Measurements from ENCODE around the gene MATK. TPM values are rescaled to one million over a fixed set of nuclear protein-coding genes. Genes with fewer than 3 reads are reported as not detected.

Gene MATK
- total and polyA plus RNA-seq, 7 donors: 0.16 to 0.68 (median 0.32) TPM

GRCh38 chr19:3771906-3772455 is 14.2 kb downstream of the MATK start, which contains the start of gene RAX2:
TSS of gene RAX2 (minus strand) at chr19:3772228. CDS start at chr19:3771742, 486 bp downstream.
- Histone ChIP-seq H3K9me3 (no peaks in the 10 kb centered on the region), H3K27ac (no peak within 1 kb of the TSS), H3K36me3 (ENCODE audit: insufficient read depth in 1 of 2, low read depth in 1 of 2) (peaks cover 0 to 29% of the 10 kb centered on the region in 2 donors), H3K4me1 (no peaks in the 10 kb centered on the region), H3K27me3 (ENCODE audit: insufficient read depth in 3 of 3, low read length in 2 of 3) (peaks cover 0 to 5% (median 0%) of the 10 kb centered on the region in 3 donors), H3K4me3 (no peak within 1 kb of the TSS)
- WGBS, 3 donors: 23 to 30% (median 29%) methylated on average over 20 to 23 of the region's 23 CpGs
- DNase-seq: no peak
- no peak for TF ChIP-seq CTCF (IDR thresholded peaks at IDR 0.05)
- intact Hi-C loops (cut with DNase I): no loop called here
- ATAC-seq: no peak

DNA sequence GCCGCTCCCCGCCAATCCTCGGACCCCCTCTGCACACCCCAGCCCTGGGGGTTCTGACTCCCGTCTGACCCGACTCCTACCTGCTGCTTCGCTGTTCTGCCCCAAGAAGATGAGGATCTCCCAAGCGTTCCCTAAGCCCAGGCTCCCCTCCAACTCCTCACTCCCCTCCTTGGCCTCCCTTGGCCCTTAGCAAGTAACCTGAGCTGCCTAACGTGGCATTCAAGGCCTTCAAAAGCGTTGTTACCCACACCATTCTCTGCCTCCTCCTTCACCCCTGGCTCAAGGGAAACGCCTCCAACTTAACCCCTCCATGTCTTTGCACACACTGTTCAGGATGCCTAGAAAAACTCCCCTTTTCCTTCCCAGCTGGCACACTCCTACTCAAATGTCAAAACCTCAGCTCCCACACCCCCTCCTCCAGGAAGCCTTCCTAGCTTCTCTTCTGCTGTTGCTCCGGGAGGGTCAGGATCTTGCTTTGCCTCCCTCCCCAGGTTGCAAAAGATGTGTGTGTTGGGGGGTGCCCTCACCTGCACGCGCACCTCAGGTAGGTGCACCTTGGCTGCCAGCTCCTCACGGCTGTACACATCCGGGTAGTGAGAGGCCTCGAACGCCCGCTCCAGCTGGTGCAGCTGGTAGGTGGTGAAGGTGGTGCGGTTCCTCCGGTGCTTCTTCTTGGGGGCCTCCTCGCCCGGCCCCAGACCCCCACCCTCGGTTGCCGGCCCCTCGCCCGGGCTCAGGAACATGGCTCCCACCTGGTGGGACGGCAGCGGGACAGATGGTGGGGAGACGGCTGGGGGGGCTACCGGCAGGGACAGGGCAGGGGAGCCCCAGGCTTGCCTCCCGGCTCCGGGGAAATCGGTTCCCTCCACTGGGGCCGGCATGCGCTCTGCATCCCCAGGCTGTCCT is 14.9 kb downstream of the MATK start:
- WGBS, 3 donors: 68 to 75% (median 70%) methylated on average over 24 to 35 of the region's 35 CpGs
- Histone ChIP-seq H3K9me3 (no peaks in the 10 kb centered on the region), H3K27ac (no peak overlapping the region), H3K27me3 (ENCODE audit: insufficient read depth in 3 of 3, low read length in 2 of 3) (peaks cover 0 to 5% (median 0%) of the 10 kb centered on the region in 3 donors), H3K36me3 (ENCODE audit: insufficient read depth in 1 of 2, low read depth in 1 of 2) (peaks cover 0 to 36% of the 10 kb centered on the region in 2 donors), H3K4me1 (no peaks in the 10 kb centered on the region), H3K4me3 (no peak overlapping the region)
- intact Hi-C loops (cut with DNase I): no loop called here
- no peak for TF ChIP-seq CTCF (IDR thresholded peaks at IDR 0.05)
- ATAC-seq (no peak), DNase-seq (no peak)

DNA sequence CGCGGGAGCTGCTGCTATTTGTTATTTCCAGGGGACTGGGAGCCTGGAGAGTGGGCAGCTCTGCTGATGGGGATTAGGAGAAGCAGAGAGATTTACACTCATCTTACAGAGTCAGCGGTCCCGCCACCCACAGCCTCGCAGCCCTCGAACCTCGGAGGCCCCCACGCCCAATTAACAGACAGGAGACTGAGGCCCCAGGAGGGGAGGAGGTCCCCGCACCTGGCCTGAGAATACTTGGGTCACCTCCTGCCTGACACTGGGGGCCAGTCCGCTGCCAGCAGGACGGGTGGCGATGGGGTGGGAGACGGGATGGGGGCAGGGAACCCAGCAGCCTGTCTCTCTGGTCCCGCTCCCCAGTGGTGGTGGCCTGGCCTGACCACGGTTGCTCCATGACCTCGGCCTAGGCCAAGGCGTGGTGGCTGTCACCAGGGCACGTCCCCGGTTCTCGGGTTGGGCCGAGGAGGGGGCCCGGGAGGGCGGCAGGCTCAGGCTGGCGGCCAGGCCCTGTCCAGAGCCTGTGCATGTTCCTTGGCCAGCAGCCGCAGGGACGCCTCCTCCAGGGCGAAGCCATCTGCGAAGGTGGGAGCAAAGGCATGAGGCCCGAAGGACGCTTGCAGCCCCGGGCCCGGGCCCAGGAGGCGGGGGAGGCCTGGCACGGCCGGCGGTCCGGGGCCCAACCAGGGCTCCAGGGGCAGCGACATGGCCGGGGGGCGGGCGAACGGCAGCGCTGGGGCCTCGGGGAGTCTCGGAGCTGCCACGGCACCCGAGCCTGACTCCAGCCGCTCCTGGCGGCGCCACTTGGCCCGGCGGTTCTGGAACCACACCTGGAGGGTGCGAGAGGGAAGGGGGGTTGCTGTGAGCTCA is 15.8 kb downstream of the MATK start:
- TF ChIP-seq CTCF (IDR thresholded peaks at IDR 0.05): no peak
- Histone ChIP-seq H3K9me3 (no peaks in the 10 kb centered on the region), H3K27me3 (ENCODE audit: insufficient read depth in 3 of 3, low read length in 2 of 3) (peaks cover 0 to 5% (median 0%) of the 10 kb centered on the region in 3 donors), H3K4me3 (no peak overlapping the region), H3K27ac (no peak overlapping the region), H3K36me3 (ENCODE audit: insufficient read depth in 1 of 2, low read depth in 1 of 2) (peaks cover 0 to 45% of the 10 kb centered on the region in 2 donors), H3K4me1 (no peaks in the 10 kb centered on the region)
- no peak for ATAC-seq
- intact Hi-C loops (cut with DNase I): no loop called here
- no peak for DNase-seq
- WGBS, 3 donors: 57 to 66% (median 61%) methylated on average over 42 to 53 of the region's 53 CpGs

DNA sequence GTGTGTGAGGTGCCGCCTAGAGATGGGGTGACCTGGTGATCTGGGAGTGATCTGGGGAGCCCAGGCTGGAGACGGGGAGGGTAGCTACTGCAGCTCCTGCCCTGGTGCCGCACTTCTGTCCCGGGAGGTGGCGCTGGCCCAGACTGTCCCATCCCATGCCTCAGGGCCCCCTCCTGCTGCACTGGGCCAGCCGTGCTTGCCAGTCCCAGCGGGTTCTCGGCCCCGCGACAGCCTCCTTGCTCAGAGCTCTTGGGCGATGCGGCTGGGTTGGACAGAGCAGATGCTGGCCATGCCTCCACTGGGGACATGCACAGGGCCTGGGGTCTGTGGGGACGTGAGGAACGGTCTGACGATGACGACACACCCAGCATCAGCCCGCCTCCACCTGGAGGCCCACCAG is 16.7 kb downstream of the MATK start:
- intact Hi-C loops (cut with DNase I): no loop called here
- H3K4me1 ChIP-seq: no peaks in the 10 kb centered on the region
- WGBS, 3 donors: 77 to 84% (median 81%) methylated on average over 17 of the region's 17 CpGs
- ATAC-seq (peak in 1 of 4 donors; percentile 29), DNase-seq (no peak)
- H3K4me3 ChIP-seq: no peak overlapping the region
- no peaks in the 10 kb centered on the region for H3K9me3 ChIP-seq
- peaks cover 0 to 51% of the 10 kb centered on the region in 2 donors for H3K36me3 ChIP-seq (ENCODE audit: insufficient read depth in 1 of 2, low read depth in 1 of 2)
- TF ChIP-seq CTCF (IDR thresholded peaks at IDR 0.05): no peak
- H3K27ac ChIP-seq: no peak overlapping the region
- H3K27me3 ChIP-seq (ENCODE audit: insufficient read depth in 3 of 3, low read length in 2 of 3): peaks cover 0 to 5% (median 0%) of the 10 kb centered on the region in 3 donors
